Esophagus squamous epithelium (tissue), 5 donors: ENCODE results near the gene COL4A2. TPM values are rescaled to one million over a fixed set of nuclear protein-coding genes. Genes with fewer than 3 reads are reported as not detected.

Source experiments
- DNase-seq: peaks from one replicate; lab custom pipeline; 2025; lab: John Stamatoyannopoulos, UW
- H3K27ac ChIP-seq, 4 donors: fragments of 200-600 bp; sonication (generic); one replicate each; pipeline ENCODE4 v1.5.1; 2016 to 2019; ENCODE audit warnings: mild to moderate bottlenecking in 1 of 4
- H3K27me3 ChIP-seq, 4 donors: fragments of 200-600 bp; sonication (generic); 1 replicate in 3 of 4; 2 replicates in 1 of 4; pipeline versions ENCODE4 v1.5.1 to v1.6.0; 2017 to 2021; ENCODE audit warnings: antibody characterized with exemption in 1 of 4
- H3K36me3 ChIP-seq, 3 donors: fragments of 200-600 bp; sonication (generic); one replicate each; pipeline ENCODE4 v1.5.1; 2016 to 2019
- H3K4me1 ChIP-seq, 3 donors: fragments of 200-600 bp; sonication (generic); one replicate each; pipeline ENCODE4 v1.5.1; 2017 to 2019
- H3K4me3 ChIP-seq, 4 donors: fragments of 200-600 bp; sonication (generic); 1 replicate in 3 of 4; 2 replicates in 1 of 4; pipeline ENCODE4 v1.5.1; 2016 to 2019; ENCODE audit warnings: mild to moderate bottlenecking in 2 of 4, moderate library complexity in 1 of 4
- H3K9me3 ChIP-seq, 3 donors: fragments of 200-600 bp; sonication (generic); one replicate each; pipeline ENCODE4 v1.5.1; 2016 to 2019
- POLR2A ChIP-seq, 4 donors: fragments of 450-650 bp; IDR thresholded peaks; one replicate each; pipeline ENCODE4 v1.6.1; 2017; ENCODE audit warnings: antibody characterized with exemption in 4 of 4, mild to moderate bottlenecking in 4 of 4, moderate library complexity in 3 of 4
- WGBS, 2 donors: methylation state at CpG; one replicate each; pipeline ENCODE4 v1.1.5; 2018; 5-methylcytosine and 5-hydroxymethylcytosine counted together
- intact Hi-C: fragments of 100-400 bp; cut with DNase I; formaldehyde crosslinking; loops from one replicate; pipeline ENCODE4 v1.15.0; 2022
- total RNA-seq, 4 donors: library from RNA; depleted of rRNA; stranded (reverse); fragments of >200 nt; gene quantifications; one replicate each; pipeline ENCODE4 v1.1.0, GENCODE V29; 2016
- TF ChIP-seq, protein P1 (sequence below), 6 experiments: fragments of 450-650 bp in 4 of 6; fragments of 200-600 bp in 2 of 6; sonication (generic) in 2 of 6; IDR thresholded peaks; one replicate each; pipeline ENCODE4 v1.5.1; 2016 to 2019; ENCODE audit warnings: antibody characterized with exemption in 6 of 6, mild to moderate bottlenecking in 4 of 6, moderate library complexity in 4 of 6
- donor health status: DM: yes; HTN: yes; CAD: no.

COL4A2 gene
- total RNA-seq, 4 donors from 2014 or later, result 11.9 to 102 (median 43.5) TPM

GRCh38 chr13:110464556-110465333 lies 157.7 kb downstream of the COL4A2 start:
- peaks cover 0 to 74% (median 0%) of the 10 kb centered on the region in 3 donors for H3K36me3 ChIP-seq
- intact Hi-C loops, result no loop called here
- TF ChIP-seq, protein P1, sequence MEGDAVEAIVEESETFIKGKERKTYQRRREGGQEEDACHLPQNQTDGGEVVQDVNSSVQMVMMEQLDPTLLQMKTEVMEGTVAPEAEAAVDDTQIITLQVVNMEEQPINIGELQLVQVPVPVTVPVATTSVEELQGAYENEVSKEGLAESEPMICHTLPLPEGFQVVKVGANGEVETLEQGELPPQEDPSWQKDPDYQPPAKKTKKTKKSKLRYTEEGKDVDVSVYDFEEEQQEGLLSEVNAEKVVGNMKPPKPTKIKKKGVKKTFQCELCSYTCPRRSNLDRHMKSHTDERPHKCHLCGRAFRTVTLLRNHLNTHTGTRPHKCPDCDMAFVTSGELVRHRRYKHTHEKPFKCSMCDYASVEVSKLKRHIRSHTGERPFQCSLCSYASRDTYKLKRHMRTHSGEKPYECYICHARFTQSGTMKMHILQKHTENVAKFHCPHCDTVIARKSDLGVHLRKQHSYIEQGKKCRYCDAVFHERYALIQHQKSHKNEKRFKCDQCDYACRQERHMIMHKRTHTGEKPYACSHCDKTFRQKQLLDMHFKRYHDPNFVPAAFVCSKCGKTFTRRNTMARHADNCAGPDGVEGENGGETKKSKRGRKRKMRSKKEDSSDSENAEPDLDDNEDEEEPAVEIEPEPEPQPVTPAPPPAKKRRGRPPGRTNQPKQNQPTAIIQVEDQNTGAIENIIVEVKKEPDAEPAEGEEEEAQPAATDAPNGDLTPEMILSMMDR (IDR thresholded peaks at IDR 0.05), result no peak
- no peak for TF ChIP-seq POLR2A (IDR thresholded peaks at IDR 0.05)
- no peak for DNase-seq
- no peaks in the 10 kb centered on the region for H3K27me3 ChIP-seq
- H3K4me3 ChIP-seq, result no peak overlapping the region
- WGBS, 2 donors, result 74 to 78% methylated on average over 14 to 16 of the region's 22 CpGs
- H3K9me3 ChIP-seq, result no peaks in the 10 kb centered on the region
- H3K4me1 ChIP-seq, result no peaks in the 10 kb centered on the region
- H3K27ac ChIP-seq, result no peak overlapping the region

DNA sequence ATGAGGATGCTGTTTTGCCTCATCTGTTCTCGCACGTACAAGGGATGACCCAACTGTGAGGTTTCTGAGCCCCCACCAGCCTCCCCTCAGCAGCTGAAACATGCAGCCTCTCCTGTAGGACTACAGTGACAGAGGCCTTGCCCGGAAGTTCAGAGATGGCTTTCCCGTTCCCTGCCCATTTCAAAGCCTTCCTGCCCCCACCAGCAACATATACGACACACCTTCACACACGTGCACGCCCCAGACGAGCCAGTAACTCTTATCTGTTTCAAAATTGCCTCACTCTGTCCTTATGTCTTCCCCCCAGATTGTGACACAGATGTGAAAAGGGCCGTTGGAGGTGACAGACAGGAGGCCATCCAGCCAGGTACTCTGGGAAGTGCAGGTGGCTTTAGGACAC lies 158.6 kb downstream of the COL4A2 start:
- intact Hi-C loops, result no loop called here
- Histone ChIP-seq H3K4me3 (no peak overlapping the region), H3K27me3 (no peaks in the 10 kb centered on the region), H3K27ac (no peak overlapping the region), H3K9me3 (no peaks in the 10 kb centered on the region), H3K36me3 (peaks cover 0 to 76% (median 4%) of the 10 kb centered on the region in 3 donors), H3K4me1 (no peaks in the 10 kb centered on the region)
- DNase-seq, result no peak
- 64 to 78% methylated on average over 3 to 9 of the region's 9 CpGs for WGBS, 2 donors
- TF ChIP-seq, protein P1 (IDR thresholded peaks at IDR 0.05), result no peak
- no peak for TF ChIP-seq POLR2A (IDR thresholded peaks at IDR 0.05)

DNA sequence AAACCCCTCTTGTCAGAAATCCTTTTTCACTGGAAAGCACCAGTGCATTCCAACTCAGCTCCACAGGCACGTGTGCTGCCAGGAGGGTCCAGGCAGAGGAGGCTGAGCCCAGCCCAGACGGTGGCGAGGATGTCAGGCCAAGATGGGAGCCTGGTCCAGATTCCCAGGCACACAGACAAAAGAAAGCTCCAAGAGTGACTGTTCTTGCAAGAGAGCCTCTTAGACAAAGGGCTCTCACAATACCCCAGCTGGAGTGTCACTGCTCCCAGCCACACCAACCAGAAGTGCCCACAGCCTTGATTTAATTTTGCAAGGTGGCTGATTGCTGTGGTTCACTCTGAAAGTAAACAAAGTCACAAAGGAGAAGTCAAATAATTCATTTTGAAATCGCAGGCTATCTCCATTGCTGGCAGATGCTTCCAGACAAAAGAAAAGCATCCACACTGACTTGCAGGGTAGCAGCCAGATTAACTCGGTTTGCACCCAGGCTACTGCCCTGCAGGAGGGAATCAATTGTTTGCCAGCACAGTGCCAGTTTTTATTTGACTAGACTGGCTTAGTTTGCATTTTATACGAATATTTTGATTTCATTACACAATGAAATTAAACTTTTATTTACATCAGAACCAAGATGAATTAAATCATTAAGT lies 159.3 kb downstream of the COL4A2 start:
- intact Hi-C loops, result no loop called here
- WGBS, 2 donors, result 53 to 62% methylated on average over 3 to 6 of the region's 6 CpGs

GRCh38 chr13:110467516-110468110 lies 160.5 kb downstream of the COL4A2 start:
- intact Hi-C loops, result no loop called here
- WGBS, 2 donors, result 71 to 90% methylated on average over 4 to 6 of the region's 13 CpGs
- no peak for TF ChIP-seq POLR2A (IDR thresholded peaks at IDR 0.05)
- TF ChIP-seq, protein P1 (IDR thresholded peaks at IDR 0.05), result no peak
- no peaks in the 10 kb centered on the region for H3K9me3 ChIP-seq
- H3K27ac ChIP-seq, result no peak overlapping the region
- H3K36me3 ChIP-seq, result peaks cover 0 to 80% (median 4%) of the 10 kb centered on the region in 3 donors
- no peaks in the 10 kb centered on the region for H3K27me3 ChIP-seq
- H3K4me3 ChIP-seq, result no peak overlapping the region
- no peak for DNase-seq
- peaks cover 0 to 8% (median 0%) of the 10 kb centered on the region in 3 donors for H3K4me1 ChIP-seq

More for the DNA sequence above, 159.3 kb downstream of the COL4A2 start:
- Histone ChIP-seq H3K27me3 (no peaks in the 10 kb centered on the region), H3K36me3 (peaks cover 0 to 83% (median 4%) of the 10 kb centered on the region in 3 donors), H3K4me3 (no peak overlapping the region), H3K4me1 (peaks cover 0 to 5% (median 0%) of the 10 kb centered on the region in 3 donors), H3K27ac (no peak overlapping the region), H3K9me3 (no peaks in the 10 kb centered on the region)
- TF ChIP-seq, protein P1 (IDR thresholded peaks at IDR 0.05), result no peak
- TF ChIP-seq POLR2A (IDR thresholded peaks at IDR 0.05), result no peak
- DNase-seq, result no peak
